K562 (cell line): ENCODE data around the gene SLC2A10. TPM values are rescaled to one million over a fixed set of nuclear protein-coding genes. Genes with fewer than 3 reads are reported as not detected.

ENCODE experiments used
- ATAC-seq: fragments of 200-7000 bp; cut with Tn5 transposase; 3 replicates; pipeline ENCODE4 v1.9.1; 2020; ENCODE audit warnings: moderate library complexity
- BruUV-seq: library from RNA; stranded (reverse); fragments of 400-500 nt; replicated peaks from 2 replicates; lab custom pipeline; 2021; lab: Mats Ljungman, UMichigan
- CTCF ChIA-PET: fragments of 300-600 bp; formaldehyde crosslinking; extraction: SDS; loops from one replicate; lab custom pipeline; 2021; ENCODE audit warnings: low intra/inter-chr PET ratio; lab: Yijun Ruan, JAX
- POLR2A ChIA-PET: fragments of 300-600, 350-650 bp; sonication (Branson Sonifier 250); formaldehyde crosslinking; extraction: SDS; loops from one replicate; lab custom pipeline; 2021; ENCODE audit warnings: antibody characterized with exemption, inconsistent platforms; lab: Yijun Ruan, JAX
- DNase-seq, 4 experiments: peaks; one replicate each; pipeline versions ENCODE4 v3.0.0 to v3.0.0-alpha.2; 2011 to 2018; ENCODE audit warnings: low spot score in 3 of 4, mixed read lengths in 3 of 4; ENCODE audit errors: extremely low read depth in 1 of 4
- FAIRE-seq: peaks from 2 replicates; lab custom pipeline; 2011; peaks lifted over from hg19 to GRCh38; lab: Jason Lieb, UNC
- H2AFZ ChIP-seq: 2 replicates; pipeline ENCODE4 v1.6.0; 2011; ENCODE audit warnings: low read depth, low read length, control low read depth, inconsistent platforms
- H3K27ac ChIP-seq: fragments of 200-600 bp; 3 replicates; pipeline ENCODE4 v1.8.0; 2011; ENCODE audit warnings: low read depth, mild to moderate bottlenecking, control low read depth, inconsistent platforms, low read length, moderate library complexity, mixed read lengths; ENCODE audit errors: extremely low read depth
- H3K27me3 ChIP-seq, 2 experiments: fragments of 300-600 bp in 1 of 2; 2 replicates in 1 of 2; 3 replicates in 1 of 2; pipeline versions ENCODE4 v1.6.0 to v1.8.0; 2011; ENCODE audit warnings: inconsistent platforms in 2 of 2, low read length in 2 of 2, mild to moderate bottlenecking in 1 of 2, mixed read lengths in 1 of 2, moderate library complexity in 1 of 2; ENCODE audit not compliant: control insufficient read depth in 2 of 2, insufficient read depth in 2 of 2
- H3K36me3 ChIP-seq: fragments of 300-600 bp; 3 replicates; pipeline ENCODE4 v1.8.0; 2011; ENCODE audit warnings: mild to moderate bottlenecking, low read length, inconsistent platforms; ENCODE audit not compliant: control insufficient read depth, insufficient read depth
- H3K4me1 ChIP-seq, 2 experiments: fragments of 200-600 bp in 1 of 2; replicated peaks in 1 of 2; 2 replicates in 1 of 2; 3 replicates in 1 of 2; pipeline versions ENCODE4 v1.5.1 to v1.8.0; 2011; ENCODE audit warnings: inconsistent platforms in 2 of 2, low read length in 2 of 2, mild to moderate bottlenecking in 1 of 2, mixed read lengths in 1 of 2, moderate library complexity in 1 of 2; ENCODE audit not compliant: control insufficient read depth in 2 of 2, insufficient read depth in 2 of 2
- H3K4me2 ChIP-seq: 2 replicates; pipeline ENCODE4 v1.6.1; 2011; ENCODE audit warnings: low read length, control low read depth, inconsistent platforms, mixed read lengths; ENCODE audit not compliant: insufficient read depth
- H3K4me3 ChIP-seq: fragments of 200-600 bp; sonication (generic), shearing (Covaris generic); 2 replicates; pipeline ENCODE4 v1.5.1; 2016; ENCODE audit warnings: control low read depth, inconsistent platforms
- H3K79me2 ChIP-seq: fragments of 200-600 bp; 3 replicates; pipeline ENCODE4 v1.8.0; 2011; ENCODE audit warnings: low read length, inconsistent platforms; ENCODE audit not compliant: control insufficient read depth, insufficient read depth
- H3K9ac ChIP-seq, 2 experiments: 2 replicates each; pipeline versions ENCODE4 v1.6.0 to v1.6.1; 2011; ENCODE audit warnings: low read depth in 2 of 2, low read length in 2 of 2, control low read depth in 1 of 2, inconsistent platforms in 1 of 2, mild to moderate bottlenecking in 1 of 2, mixed read lengths in 1 of 2; ENCODE audit not compliant: insufficient read depth in 1 of 2
- H3K9me1 ChIP-seq: one replicate; pipeline ENCODE4 v1.6.0; 2011; ENCODE audit warnings: inconsistent platforms, mild to moderate bottlenecking, low read length, moderate library complexity; ENCODE audit not compliant: control insufficient read depth, insufficient read depth
- H3K9me3 ChIP-seq: replicated peaks from 2 replicates; pipeline ENCODE4 v1.5.1; 2011; ENCODE audit warnings: low read depth, low read length, inconsistent platforms; ENCODE audit not compliant: control insufficient read depth, insufficient read depth
- H4K20me1 ChIP-seq: replicated peaks from 2 replicates; pipeline ENCODE4 v1.6.1; 2011; ENCODE audit warnings: low read length, inconsistent platforms, mixed read lengths; ENCODE audit not compliant: control insufficient read depth, insufficient read depth
- EP300 ChIP-seq: IDR thresholded peaks from 2 replicates; pipeline ENCODE4 v1.6.1; 2012; ENCODE audit warnings: low read length, improper control_type of control experiment
- TBL1XR1 ChIP-seq, 2 experiments: IDR thresholded peaks; 2 replicates each; pipeline ENCODE4 v1.6.1; 2012; ENCODE audit warnings: improper control_type of control experiment in 2 of 2, low read length in 2 of 2, mild to moderate bottlenecking in 1 of 2
- ZNF551 ChIP-seq: fragments of 250-450 bp; sonication (Bioruptor Pico); IDR thresholded peaks from 2 replicates; pipeline ENCODE4 v1.5.0; 2021; ENCODE audit warnings: mild to moderate bottlenecking, moderate library complexity
- WGBS: fragments of 100-300 bp; shearing (Covaris generic); methylation state at CpG from one replicate; pipeline ENCODE4 v1.1.6; 2016; ENCODE audit warnings: low coverage, mixed read lengths; ENCODE audit not compliant: insufficient coverage; ENCODE audit errors: missing lambda C conversion rate; 5-methylcytosine and 5-hydroxymethylcytosine counted together
- in situ Hi-C: fragments of 300-500 bp; cut with MboI; formaldehyde crosslinking; loops from 4 replicates; pipeline ENCODE4 v1.15.0; 2018; ENCODE audit warnings: inconsistent platforms, mixed read lengths
- intact Hi-C: fragments of 100-400 bp; cut with micrococcal nuclease; formaldehyde crosslinking; loops from 2 replicates; pipeline ENCODE4 v1.14.2; 2022
- polyA plus RNA-seq, 8 experiments: library from polyadenylated mRNA; depleted of rRNA in 4 of 8; stranded (reverse) in 5 of 8; unstranded in 3 of 8; fragments of >200 nt; fragmentation: Nextera tagmentation in 2 of 8; fragmentation: Illumina TruSeq in 1 of 8; extraction: Ambion mirVana in 2 of 8; extraction: Trizol in 1 of 8; gene quantifications; 2 replicates each; pipeline versions ENCODE4 v1.2.1 to v1.2.3, GENCODE V29; 2011 to 2014; ENCODE audit warnings: inconsistent platforms in 1 of 8, missing spikeins in 1 of 8
- total RNA-seq, 7 experiments: library from RNA; depleted of rRNA in 6 of 7; stranded (reverse); fragments of >200 nt in 6 of 7; fragmentation: Illumina TruSeq in 2 of 7; extraction: Trizol in 2 of 7; gene quantifications; 2 replicates each; pipeline versions ENCODE4 v1.2.1 to v1.2.3, GENCODE V29; 2011 to 2021; ENCODE audit warnings: low replicate concordance in 1 of 7
- TF ChIP-seq, protein P1 (sequence below): fragments of 450-650 bp; conservative IDR thresholded peaks from 2 replicates; pipeline ENCODE4 v1.6.1; 2016; ENCODE audit warnings: missing genetic modification characterization, low read depth, mild to moderate bottlenecking, control low read depth, missing compliant biosample characterization
- TF ChIP-seq, protein P2 (sequence below), 2 experiments: fragments of 450-650 bp; IDR thresholded peaks; 2 replicates each; pipeline ENCODE4 v1.6.1; 2016; ENCODE audit warnings: mild to moderate bottlenecking in 2 of 2, borderline replicate concordance in 1 of 2, low read depth in 1 of 2, moderate library complexity in 1 of 2

SLC2A10 gene
- total and polyA plus RNA-seq, 9 of the 15 experiments (the other 6 are each of a cell fraction or from before 2014, with no cell fraction given): 0.01 to 1.8 (median 0.10) TPM

DNA sequence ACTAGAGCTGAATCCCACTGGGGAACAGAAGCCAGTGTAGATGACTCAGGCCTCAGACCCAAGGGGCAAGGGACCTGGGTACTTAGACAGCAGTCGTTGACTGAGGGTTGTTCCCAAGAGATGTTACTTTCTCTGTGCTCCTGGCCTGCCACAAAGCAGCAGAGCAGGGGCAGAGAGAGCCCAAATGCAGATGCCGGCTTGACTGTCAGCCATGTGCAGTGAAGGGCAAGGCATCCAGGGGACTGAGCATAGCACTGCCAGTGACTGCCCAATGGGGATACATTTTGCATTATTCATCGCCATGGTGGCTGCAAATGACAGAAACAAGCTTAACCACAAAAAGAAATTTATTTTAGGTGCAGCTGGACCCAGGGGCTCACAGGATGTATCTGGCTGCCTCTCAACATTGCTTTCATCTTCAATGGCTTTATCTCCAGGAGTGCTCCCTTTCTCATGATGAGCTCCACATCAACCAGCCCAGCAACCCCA is 12.6 kb upstream of the SLC2A10 start:
- no TSS peak for BruUV-seq
- Histone ChIP-seq H3K79me2 (no peaks in the 10 kb centered on the region), H3K27ac (no peak overlapping the region), H3K9me1 (no peaks in the 10 kb centered on the region), H3K9me3 (no peaks in the 10 kb centered on the region), H4K20me1 (no peaks in the 10 kb centered on the region), H3K9ac (0 out of 4 replicates have a peak overlapping the region, but pooled peaks of 1 of the 2 experiments have one; percentile 2), H3K4me2 (no peak overlapping the region), H3K27me3 (no peaks in the 10 kb centered on the region), H3K4me1 (peaks cover 0 to 15% of the 10 kb centered on the region in 2 experiments; a peak in 3 of 5 replicates), H3K36me3 (no peaks in the 10 kb centered on the region), H2AFZ (no peak overlapping the region), H3K4me3 (no peak overlapping the region)
- TF ChIP-seq ZNF551 (no peak), EP300 (no peak), TBL1XR1 (IDR thresholded peaks at IDR 0.05; ENCODE audit: low read length in 2 of 2) (no peak)
- TF ChIP-seq, protein P1, sequence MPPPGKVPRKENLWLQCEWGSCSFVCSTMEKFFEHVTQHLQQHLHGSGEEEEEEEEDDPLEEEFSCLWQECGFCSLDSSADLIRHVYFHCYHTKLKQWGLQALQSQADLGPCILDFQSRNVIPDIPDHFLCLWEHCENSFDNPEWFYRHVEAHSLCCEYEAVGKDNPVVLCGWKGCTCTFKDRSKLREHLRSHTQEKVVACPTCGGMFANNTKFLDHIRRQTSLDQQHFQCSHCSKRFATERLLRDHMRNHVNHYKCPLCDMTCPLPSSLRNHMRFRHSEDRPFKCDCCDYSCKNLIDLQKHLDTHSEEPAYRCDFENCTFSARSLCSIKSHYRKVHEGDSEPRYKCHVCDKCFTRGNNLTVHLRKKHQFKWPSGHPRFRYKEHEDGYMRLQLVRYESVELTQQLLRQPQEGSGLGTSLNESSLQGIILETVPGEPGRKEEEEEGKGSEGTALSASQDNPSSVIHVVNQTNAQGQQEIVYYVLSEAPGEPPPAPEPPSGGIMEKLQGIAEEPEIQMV (tag): no peak
- TF ChIP-seq, protein P2, sequence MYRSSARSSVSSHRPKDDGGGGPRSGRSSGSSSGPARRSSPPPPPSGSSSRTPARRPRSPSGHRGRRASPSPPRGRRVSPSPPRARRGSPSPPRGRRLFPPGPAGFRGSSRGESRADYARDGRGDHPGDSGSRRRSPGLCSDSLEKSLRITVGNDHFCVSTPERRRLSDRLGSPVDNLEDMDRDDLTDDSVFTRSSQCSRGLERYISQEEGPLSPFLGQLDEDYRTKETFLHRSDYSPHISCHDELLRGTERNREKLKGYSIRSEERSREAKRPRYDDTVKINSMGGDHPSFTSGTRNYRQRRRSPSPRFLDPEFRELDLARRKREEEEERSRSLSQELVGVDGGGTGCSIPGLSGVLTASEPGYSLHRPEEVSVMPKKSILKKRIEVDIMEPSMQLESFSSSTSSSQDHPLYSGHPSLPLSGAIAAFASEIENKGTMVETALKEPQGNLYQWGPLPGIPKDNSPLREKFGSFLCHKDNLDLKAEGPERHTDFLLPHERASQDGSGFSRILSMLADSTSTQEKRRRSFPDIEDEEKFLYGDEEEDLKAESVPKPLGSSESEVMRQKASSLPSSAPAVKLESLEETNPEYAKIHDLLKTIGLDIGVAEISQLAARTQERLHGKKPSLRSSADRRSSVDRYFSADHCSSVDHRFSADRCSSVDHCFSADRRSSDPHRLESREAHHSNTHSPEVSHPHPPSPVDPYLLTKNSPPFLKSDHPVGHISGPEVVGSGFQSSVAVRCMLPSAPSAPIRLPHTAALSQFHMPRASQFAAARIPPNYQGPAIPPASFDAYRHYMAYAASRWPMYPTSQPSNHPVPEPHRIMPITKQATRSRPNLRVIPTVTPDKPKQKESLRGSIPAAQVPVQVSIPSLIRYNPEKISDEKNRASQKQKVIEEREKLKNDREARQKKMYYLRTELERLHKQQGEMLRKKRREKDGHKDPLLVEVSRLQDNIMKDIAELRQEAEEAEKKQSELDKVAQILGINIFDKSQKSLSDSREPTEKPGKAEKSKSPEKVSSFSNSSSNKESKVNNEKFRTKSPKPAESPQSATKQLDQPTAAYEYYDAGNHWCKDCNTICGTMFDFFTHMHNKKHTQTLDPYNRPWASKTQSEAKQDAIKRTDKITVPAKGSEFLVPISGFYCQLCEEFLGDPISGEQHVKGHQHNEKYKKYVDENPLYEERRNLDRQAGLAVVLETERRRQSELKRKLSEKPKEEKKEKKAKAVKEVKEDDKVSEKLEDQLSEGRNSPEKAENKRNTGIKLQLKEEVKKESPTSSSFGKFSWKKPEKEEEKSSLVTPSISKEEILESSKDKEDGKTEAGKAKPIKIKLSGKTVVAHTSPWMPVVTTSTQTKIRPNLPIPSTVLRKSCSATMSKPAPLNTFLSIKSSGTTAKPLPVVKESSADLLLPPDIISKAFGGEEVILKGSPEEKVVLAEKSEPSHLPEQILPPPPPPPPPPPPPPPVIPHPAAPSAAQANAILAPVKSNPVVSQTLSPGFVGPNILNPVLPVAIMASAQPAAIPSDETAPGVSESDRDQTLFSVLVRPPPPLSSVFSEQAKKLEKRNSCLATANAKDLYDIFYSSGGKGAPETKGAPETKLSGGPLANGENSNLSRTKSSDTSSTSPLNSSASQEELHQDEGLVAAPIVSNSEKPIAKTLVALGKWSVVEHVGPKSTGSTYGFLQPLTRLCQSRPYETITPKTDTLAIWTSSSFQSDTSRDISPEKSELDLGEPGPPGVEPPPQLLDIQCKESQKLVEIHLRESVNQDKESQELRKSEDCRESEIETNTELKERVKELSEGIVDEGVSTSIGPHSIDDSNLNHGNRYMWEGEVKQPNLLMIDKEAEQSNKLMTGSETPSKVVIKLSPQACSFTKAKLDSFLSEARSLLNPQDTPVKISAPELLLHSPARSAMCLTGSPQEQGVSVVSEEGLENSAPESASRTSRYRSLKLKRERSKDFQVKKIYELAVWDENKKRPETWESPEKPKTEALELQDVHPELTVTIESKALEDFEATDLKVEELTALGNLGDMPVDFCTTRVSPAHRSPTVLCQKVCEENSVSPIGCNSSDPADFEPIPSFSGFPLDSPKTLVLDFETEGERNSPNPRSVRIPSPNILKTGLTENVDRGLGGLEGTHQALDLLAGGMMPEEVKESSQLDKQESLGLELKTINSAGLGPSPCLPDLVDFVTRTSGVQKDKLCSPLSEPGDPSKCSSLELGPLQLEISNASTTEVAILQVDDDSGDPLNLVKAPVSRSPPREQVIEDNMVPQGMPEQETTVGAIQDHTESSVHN (IDR thresholded peaks at IDR 0.05; ENCODE audit: borderline replicate concordance in 1 of 2, low read depth in 1 of 2): no peak
- DNase-seq: no peak
- in situ Hi-C loops: no loop called here
- FAIRE-seq: no peak
- ChIA-PET POLR2A (interaction anchor here (1.1 kb wide), 1 partner anchor 11 kb away, joined by 4 read pairs; no protein-coding TSS in a partner anchor), CTCF (no interaction called here)
- WGBS: 34% methylated on average over 3 of the region's 3 CpGs
- intact Hi-C loops: loop anchor here (5.0 kb wide), 1 partner anchor 135 kb away; no protein-coding TSS in a partner anchor
- no peak for ATAC-seq
